ENCODE measurements around the gene MBD2.

Gene MBD2

GRCh38 chr18:54268751-54269150 lies 44.3 kb upstream of the MBD2 start (continued):
- TF ChIP-seq ZNF274 (IDR thresholded peaks at IDR 0.05; ENCODE audit: low read length), result no peak
- no peak for TF ChIP-seq ZNF274 (tag by site-specific recombination; IDR thresholded peaks at IDR 0.05; ENCODE audit: borderline replicate concordance)

- Histone ChIP-seq H3K4me1 (ENCODE audit: control insufficient read depth, insufficient read depth, low read length) (no peaks in the 10 kb centered on the region; the same call in 1 of the 2 replicates), H3K9me3 (ENCODE audit: control insufficient read depth, insufficient read depth, low read depth, low read length) (no peaks in the 10 kb centered on the region), H3K27ac (ENCODE audit: extremely low read depth, low read depth, low read length) (no peak overlapping the region), H3K4me3 (ENCODE audit: low read depth, low read length) (no peak overlapping the region), H3K36me3 (ENCODE audit: control insufficient read depth in 2 of 2, insufficient read depth in 1 of 2, low read length in 2 of 2) (no peaks in the 10 kb centered on the region)
- POLR2A ChIA-PET, result interaction anchor here (0.7 kb wide), 1 partner anchor 84 kb away, joined by 3 read pairs; no protein-coding TSS in a partner anchor
- TF ChIP-seq KLF7 (tag by site-specific recombination; IDR thresholded peaks at IDR 0.05; ENCODE audit: borderline replicate concordance) (no peak), OSR2 (tag by site-specific recombination; IDR thresholded peaks at IDR 0.05) (no peak), ZNF560 (tag by site-specific recombination; IDR thresholded peaks at IDR 0.05; ENCODE audit: borderline replicate concordance) (no peak), ZNF544 (tag by site-specific recombination; IDR thresholded peaks at IDR 0.05) (no peak), SCRT2 (tag by site-specific recombination; IDR thresholded peaks at IDR 0.05) (no peak)
- TF ChIP-seq, protein P1, sequence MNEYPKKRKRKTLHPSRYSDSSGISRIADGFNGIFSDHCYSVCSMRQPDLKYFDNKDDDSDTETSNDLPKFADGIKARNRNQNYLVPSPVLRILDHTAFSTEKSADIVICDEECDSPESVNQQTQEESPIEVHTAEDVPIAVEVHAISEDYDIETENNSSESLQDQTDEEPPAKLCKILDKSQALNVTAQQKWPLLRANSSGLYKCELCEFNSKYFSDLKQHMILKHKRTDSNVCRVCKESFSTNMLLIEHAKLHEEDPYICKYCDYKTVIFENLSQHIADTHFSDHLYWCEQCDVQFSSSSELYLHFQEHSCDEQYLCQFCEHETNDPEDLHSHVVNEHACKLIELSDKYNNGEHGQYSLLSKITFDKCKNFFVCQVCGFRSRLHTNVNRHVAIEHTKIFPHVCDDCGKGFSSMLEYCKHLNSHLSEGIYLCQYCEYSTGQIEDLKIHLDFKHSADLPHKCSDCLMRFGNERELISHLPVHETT (tag by site-specific recombination; IDR thresholded peaks at IDR 0.05), result no peak
- CTCF ChIA-PET, result interaction anchor here (1.1 kb wide), 1 partner anchor 84 kb away, joined by 3 read pairs; no protein-coding TSS in a partner anchor
These were observed 43.2 kb upstream of the MBD2 start for GRCh38 chr18:54267701-54268100.

- H3K9me3 ChIP-seq (ENCODE audit: control insufficient read depth, insufficient read depth, low read depth, low read length), result no peaks in the 10 kb centered on the region
- H3K36me3 ChIP-seq (ENCODE audit: control insufficient read depth in 2 of 2, insufficient read depth in 1 of 2, low read length in 2 of 2), result no peaks in the 10 kb centered on the region
- POLR2A ChIA-PET, result no interaction called here
- H3K4me1 ChIP-seq (ENCODE audit: control insufficient read depth, insufficient read depth, low read length), result no peaks in the 10 kb centered on the region; the same call in 1 of the 2 replicates
- CTCF ChIA-PET, result interaction anchor here (0.6 kb wide), 1 partner anchor 41 kb away, joined by 3 read pairs; no protein-coding TSS in a partner anchor
- H3K4me3 ChIP-seq (ENCODE audit: low read depth, low read length), result no peak overlapping the region
- TF ChIP-seq ZFHX2 (tag by site-specific recombination; conservative IDR thresholded peaks at IDR 0.05), result no peak
- TF ChIP-seq ZNF645 (tag by site-specific recombination; IDR thresholded peaks at IDR 0.05), result no peak
- TF ChIP-seq GLIS1 (tag by site-specific recombination; IDR thresholded peaks at IDR 0.05), result no peak
- no peak for TF ChIP-seq ZNF146 (tag by site-specific recombination; IDR thresholded peaks at IDR 0.05)
- TF ChIP-seq ZNF501 (tag by site-specific recombination; IDR thresholded peaks at IDR 0.05), result no peak
- TF ChIP-seq, protein P2, sequence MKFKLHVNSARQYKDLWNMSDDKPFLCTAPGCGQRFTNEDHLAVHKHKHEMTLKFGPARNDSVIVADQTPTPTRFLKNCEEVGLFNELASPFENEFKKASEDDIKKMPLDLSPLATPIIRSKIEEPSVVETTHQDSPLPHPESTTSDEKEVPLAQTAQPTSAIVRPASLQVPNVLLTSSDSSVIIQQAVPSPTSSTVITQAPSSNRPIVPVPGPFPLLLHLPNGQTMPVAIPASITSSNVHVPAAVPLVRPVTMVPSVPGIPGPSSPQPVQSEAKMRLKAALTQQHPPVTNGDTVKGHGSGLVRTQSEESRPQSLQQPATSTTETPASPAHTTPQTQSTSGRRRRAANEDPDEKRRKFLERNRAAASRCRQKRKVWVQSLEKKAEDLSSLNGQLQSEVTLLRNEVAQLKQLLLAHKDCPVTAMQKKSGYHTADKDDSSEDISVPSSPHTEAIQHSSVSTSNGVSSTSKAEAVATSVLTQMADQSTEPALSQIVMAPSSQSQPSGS (tag by site-specific recombination; IDR thresholded peaks at IDR 0.05; ENCODE audit: low read depth), result no peak
- TF ChIP-seq ZNF664 (tag by site-specific recombination; IDR thresholded peaks at IDR 0.05), result no peak
- no peak for TF ChIP-seq ZBTB17 (tag by site-specific recombination; IDR thresholded peaks at IDR 0.05)
- TF ChIP-seq ZNF580 (tag by site-specific recombination; IDR thresholded peaks at IDR 0.05), result no peak
- no peak for TF ChIP-seq ZNF114 (tag by site-specific recombination; IDR thresholded peaks at IDR 0.05)
- no peak for TF ChIP-seq ZNF791 (tag by site-specific recombination; IDR thresholded peaks at IDR 0.05)
- TF ChIP-seq ZBTB6 (tag by site-specific recombination; IDR thresholded peaks at IDR 0.05), result no peak
- TF ChIP-seq, protein P3, sequence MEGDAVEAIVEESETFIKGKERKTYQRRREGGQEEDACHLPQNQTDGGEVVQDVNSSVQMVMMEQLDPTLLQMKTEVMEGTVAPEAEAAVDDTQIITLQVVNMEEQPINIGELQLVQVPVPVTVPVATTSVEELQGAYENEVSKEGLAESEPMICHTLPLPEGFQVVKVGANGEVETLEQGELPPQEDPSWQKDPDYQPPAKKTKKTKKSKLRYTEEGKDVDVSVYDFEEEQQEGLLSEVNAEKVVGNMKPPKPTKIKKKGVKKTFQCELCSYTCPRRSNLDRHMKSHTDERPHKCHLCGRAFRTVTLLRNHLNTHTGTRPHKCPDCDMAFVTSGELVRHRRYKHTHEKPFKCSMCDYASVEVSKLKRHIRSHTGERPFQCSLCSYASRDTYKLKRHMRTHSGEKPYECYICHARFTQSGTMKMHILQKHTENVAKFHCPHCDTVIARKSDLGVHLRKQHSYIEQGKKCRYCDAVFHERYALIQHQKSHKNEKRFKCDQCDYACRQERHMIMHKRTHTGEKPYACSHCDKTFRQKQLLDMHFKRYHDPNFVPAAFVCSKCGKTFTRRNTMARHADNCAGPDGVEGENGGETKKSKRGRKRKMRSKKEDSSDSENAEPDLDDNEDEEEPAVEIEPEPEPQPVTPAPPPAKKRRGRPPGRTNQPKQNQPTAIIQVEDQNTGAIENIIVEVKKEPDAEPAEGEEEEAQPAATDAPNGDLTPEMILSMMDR (tag by site-specific recombination; IDR thresholded peaks at IDR 0.05), result no peak
- no peak for TF ChIP-seq KLF8 (tag by site-specific recombination; IDR thresholded peaks at IDR 0.05)
- TF ChIP-seq ZNF211 (tag by site-specific recombination; IDR thresholded peaks at IDR 0.05; ENCODE audit: low read depth), result no peak
- no peak for TF ChIP-seq ZNF768 (tag by site-specific recombination; IDR thresholded peaks at IDR 0.05)
- no peak overlapping the region for H3K27ac ChIP-seq (ENCODE audit: extremely low read depth, low read depth, low read length)
These were observed 39.5 kb upstream of the MBD2 start for GRCh38 chr18:54263904-54264336.

All from HEK293 (cell line).